ENCODE measurements around the gene ARHGAP26. TPM values are rescaled to one million over a fixed set of nuclear protein-coding genes. Genes with fewer than 3 reads are reported as not detected.

Gene ARHGAP26
- total and polyA plus RNA-seq, 2 donors (not counting 3 experiments of a cell fraction or from before 2014, with no cell fraction given): 3.1 to 16.2 TPM

- CTCF ChIA-PET: interaction anchor here (0.6 kb wide), 1 partner anchor 80 kb away, joined by 4 read pairs; no protein-coding TSS in a partner anchor
- intact Hi-C loops (cut with micrococcal nuclease): no loop called here
These were observed 255.8 kb downstream of the ARHGAP26 start for GRCh38 chr5:143025971-143026370.

More at GRCh38 chr5:143025971-143026370, 255.8 kb downstream of the ARHGAP26 start:
- peaks cover 5% of the 10 kb centered on the region for H3K4me1 ChIP-seq (ENCODE audit: control insufficient read depth, extremely low read depth, insufficient read depth, low read length)
- no peak overlapping the region for H3K4me2 ChIP-seq (ENCODE audit: insufficient read depth, low read length)
- no peaks in the 10 kb centered on the region for H3K27me3 ChIP-seq (ENCODE audit: control insufficient read depth in 2 of 2, insufficient read depth in 2 of 2, low read length in 2 of 2)
- H3K9me1 ChIP-seq (replicated peaks; ENCODE audit: control insufficient read depth, extremely low read depth, insufficient read depth, low read length): no peaks in the 10 kb centered on the region
- no peaks in the 10 kb centered on the region for H3K79me2 ChIP-seq (ENCODE audit: control insufficient read depth, insufficient read depth, low read length)
- H3K4me3 ChIP-seq (replicated peaks in 1 of 3; ENCODE audit: insufficient read depth in 1 of 3, low read depth in 1 of 3, low read length in 3 of 3): no peak overlapping the region
- dilution Hi-C loops (cut with MboI; ENCODE audit: extremely low pct_ligation_motif_present, low sequenced_read_pairs): no loop called here
- H3K27ac ChIP-seq (ENCODE audit: insufficient read depth, low read depth, low read length): no peak overlapping the region
- POLR2A ChIA-PET: no interaction called here
- H3K9me3 ChIP-seq (replicated peaks; ENCODE audit: control insufficient read depth, insufficient read depth, low read length): no peaks in the 10 kb centered on the region
- no peak for FAIRE-seq
- no peaks in the 10 kb centered on the region for H3K36me3 ChIP-seq (ENCODE audit: control insufficient read depth in 2 of 2, extremely low read depth in 1 of 2, insufficient read depth in 2 of 2, low read length in 2 of 2)
- BruUV-seq (replicated peaks): no TSS peak
- H2AFZ ChIP-seq (ENCODE audit: low read depth, low read length): no peak overlapping the region
- H4K20me1 ChIP-seq (replicated peaks; ENCODE audit: control insufficient read depth, extremely low read depth, insufficient read depth, low read length): no peaks in the 10 kb centered on the region
- no peak for TF ChIP-seq POLR2A (IDR thresholded peaks at IDR 0.05; ENCODE audit: low read depth, low read length)
- TF ChIP-seq FOS (IDR thresholded peaks at IDR 0.05; ENCODE audit: borderline replicate concordance, insufficient read depth, low read length): no peak
- no peak for TF ChIP-seq GATA2 (IDR thresholded peaks at IDR 0.05; ENCODE audit: insufficient read depth, insufficient read length, low read depth, low read length)
- no peak for TF ChIP-seq MYC (IDR thresholded peaks at IDR 0.05; ENCODE audit: low read depth, low read length)
- TF ChIP-seq EZH2 (IDR thresholded peaks at IDR 0.05; ENCODE audit: borderline replicate concordance, low read depth, low read length, severe bottlenecking): no peak
- no peak for TF ChIP-seq MAX (IDR thresholded peaks at IDR 0.05; ENCODE audit: insufficient read depth, insufficient read length)
- no peak for TF ChIP-seq CTCF (IDR thresholded peaks at IDR 0.05; ENCODE audit: extremely low read depth in 1 of 2, insufficient read depth in 1 of 2, low read depth in 1 of 2, low read length in 2 of 2)
- no peak for TF ChIP-seq JUN (IDR thresholded peaks at IDR 0.05; ENCODE audit: borderline replicate concordance, insufficient read depth, insufficient read length, low read depth)
- no peak for TF ChIP-seq POLR2AphosphoS5 (IDR thresholded peaks at IDR 0.05; ENCODE audit: insufficient read depth, low read depth, low read length)
- H3K9ac ChIP-seq (replicated peaks; ENCODE audit: extremely low read depth, insufficient read depth, low read length): no peak overlapping the region
- peak; percentile 27 for DNase-seq (ENCODE audit: low read depth, low spot score)
